Kidney capillary endothelial cell (primary cell): ENCODE data around the gene FBXL7.

Experiments
- DNase-seq: peaks from one replicate; pipeline ENCODE4 v3.0.0-alpha.2; 2018; ENCODE audit warnings: low spot score

The FBXL7 gene

GRCh38 chr5:15499528-15500324 is at the start of gene FBXL7:
Gene FBXL7, plus strand, starts transcription at chr5:15500180.
- DNase-seq: peak; percentile 80

DNA sequence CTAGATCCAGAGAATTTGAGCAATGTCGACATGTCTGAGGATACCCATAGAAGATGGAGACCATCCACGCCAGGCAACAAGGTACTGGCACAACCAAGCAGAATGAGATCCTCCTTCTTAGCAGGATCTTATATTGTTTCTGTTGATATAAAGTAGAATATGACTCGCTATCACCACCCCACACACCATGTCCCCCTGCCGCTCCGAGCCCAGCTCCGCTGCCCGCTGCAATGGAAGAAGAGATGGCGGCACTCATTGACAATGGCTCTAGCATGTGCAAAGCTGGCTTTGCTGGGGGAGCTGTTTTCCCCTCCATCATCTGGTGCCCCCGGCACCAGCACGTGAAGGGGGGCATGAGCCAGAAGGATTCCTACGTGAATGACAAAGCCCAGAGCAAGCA is 49.5 kb upstream of the FBXL7 start:
- no peak for DNase-seq

DNA sequence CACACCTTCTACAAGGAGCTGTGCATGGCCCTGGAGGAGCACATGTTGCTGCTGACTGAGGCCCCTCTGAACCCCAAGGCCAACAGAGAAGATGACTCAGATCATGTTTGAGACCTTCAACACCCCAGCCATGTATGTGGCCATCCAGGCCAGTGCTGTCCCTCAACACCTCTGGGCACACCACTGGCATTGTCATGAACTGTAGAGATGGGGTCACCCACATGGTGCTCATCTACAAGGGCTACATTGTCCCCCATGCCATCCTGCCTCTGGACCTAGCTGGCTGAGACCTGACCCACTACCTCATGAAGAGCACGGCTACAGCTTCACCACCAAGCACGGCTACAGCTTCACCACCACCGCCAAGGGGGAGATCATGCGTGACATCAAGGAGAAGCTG is 49.0 kb upstream of the FBXL7 start:
- no peak for DNase-seq

DNA sequence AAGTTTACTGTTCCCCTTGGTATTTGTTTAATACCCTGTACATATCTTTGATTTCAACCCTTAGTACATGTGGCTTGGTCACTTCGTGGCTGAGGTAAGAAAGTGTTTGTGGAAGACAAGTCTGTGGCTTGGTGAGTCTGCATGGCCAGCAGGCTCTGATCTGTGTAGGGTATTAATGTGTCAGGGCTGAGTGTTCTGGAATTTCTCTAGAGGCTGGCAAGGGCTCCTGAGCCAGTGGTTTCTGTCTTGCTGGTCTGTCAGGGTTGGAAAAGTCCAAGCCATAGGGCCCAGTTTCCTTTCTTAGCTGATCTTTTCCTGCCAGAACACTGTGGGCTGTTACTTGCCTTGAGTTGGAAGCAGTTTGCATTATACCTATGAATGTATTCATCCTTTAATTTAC is 48.0 kb upstream of the FBXL7 start:
- no peak for DNase-seq

DNA sequence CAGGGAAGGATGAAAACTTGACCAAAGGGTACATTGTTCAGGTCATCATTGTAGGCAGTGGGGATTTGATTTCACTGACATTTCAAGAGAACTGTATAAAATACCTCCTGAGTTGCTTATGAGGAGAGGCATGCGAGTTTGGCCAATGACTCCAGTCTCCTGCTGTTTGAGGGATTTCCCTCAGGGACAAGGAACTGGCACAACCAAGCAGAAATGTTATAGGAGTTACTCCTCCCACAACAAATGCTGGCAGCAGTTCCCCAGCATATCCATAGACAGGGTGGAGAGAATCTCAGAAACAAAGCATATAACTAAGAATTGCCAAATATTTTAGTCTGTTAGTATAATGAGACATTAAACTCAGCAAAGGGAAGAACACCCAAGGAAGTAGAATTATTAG is 47.2 kb upstream of the FBXL7 start:
- no peak for DNase-seq

- no peak for DNase-seq
Measured at GRCh38 chr5:15459200-15459599, 40.8 kb upstream of the FBXL7 start.

- DNase-seq: peak; percentile 27
Measured at GRCh38 chr5:15463231-15463980, 36.6 kb upstream of the FBXL7 start.

GRCh38 chr5:15472116-15472515 is 27.9 kb upstream of the FBXL7 start:
- DNase-seq: no peak

GRCh38 chr5:15474143-15474719 is 25.7 kb upstream of the FBXL7 start:
- no peak for DNase-seq

- no peak for DNase-seq
Measured at GRCh38 chr5:15475367-15475766, 24.6 kb upstream of the FBXL7 start.

DNA sequence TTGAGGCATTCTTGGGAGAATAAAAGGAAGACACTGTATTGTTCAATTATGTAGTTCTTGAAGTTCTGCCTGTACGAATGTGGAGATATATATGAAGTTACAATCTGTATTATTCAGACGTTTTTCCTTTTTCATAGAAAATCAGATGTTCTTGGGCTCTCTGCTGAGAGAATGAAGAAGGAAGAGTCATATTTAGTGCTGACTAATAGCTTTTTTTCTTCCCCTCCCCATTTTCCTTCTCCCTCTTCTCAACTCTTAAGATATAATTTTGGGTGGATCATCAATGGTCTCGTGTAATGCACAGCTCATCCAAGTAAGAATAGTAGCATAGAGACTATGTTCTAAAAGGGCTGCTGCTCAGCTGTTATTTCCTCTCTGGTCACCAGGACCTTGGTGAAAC is 23.0 kb upstream of the FBXL7 start:
- no peak for DNase-seq

DNA sequence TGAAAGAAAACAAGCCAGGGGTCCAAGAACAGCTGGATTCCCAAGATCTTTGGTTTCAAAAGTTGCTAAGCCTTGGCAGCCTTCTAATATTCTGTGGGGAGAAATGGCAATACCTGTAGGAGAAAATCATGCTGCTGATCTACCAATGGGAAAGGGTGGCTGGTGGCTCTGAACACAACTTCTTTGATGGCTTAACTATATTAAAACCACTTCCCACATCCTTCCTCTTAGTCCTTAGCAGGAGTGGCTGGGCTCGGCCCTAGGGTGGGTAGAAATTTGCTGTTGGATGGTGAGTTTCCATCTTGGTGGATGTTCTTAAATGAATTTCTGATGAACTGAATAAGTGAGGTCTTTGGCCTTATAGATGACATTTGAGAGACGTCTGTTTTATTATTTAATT is 19.5 kb upstream of the FBXL7 start:
- DNase-seq: no peak

GRCh38 chr5:15483351-15484097 is 16.5 kb upstream of the FBXL7 start:
- DNase-seq: no peak

GRCh38 chr5:15487228-15487627 is 12.8 kb upstream of the FBXL7 start:
- no peak for DNase-seq

- no peak for DNase-seq
Measured at GRCh38 chr5:15489571-15490235, 10.3 kb upstream of the FBXL7 start.

DNA sequence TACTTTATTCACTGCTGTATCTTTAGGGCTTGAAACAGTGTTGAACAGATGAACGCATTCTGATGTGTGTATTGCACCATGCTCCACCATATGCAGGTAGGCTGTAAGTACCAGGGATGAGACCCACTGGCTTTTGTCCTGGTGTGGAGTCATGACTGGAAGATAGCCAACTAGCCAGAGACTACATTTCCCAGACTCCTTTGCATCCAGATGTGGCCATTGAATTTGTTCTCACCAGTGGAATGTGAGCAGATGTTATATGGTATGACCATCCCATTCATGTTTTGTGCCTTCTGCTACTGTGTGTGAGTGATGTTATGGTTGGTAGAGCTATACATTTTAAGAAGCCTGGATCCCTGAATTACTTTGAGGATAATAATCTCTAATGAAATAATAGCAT is 7.4 kb upstream of the FBXL7 start:
- no peak for DNase-seq

- DNase-seq: no peak
Measured at GRCh38 chr5:15493501-15493900, 6.5 kb upstream of the FBXL7 start.

- DNase-seq: no peak
Measured at GRCh38 chr5:15495026-15495425, 5.0 kb upstream of the FBXL7 start.

DNA sequence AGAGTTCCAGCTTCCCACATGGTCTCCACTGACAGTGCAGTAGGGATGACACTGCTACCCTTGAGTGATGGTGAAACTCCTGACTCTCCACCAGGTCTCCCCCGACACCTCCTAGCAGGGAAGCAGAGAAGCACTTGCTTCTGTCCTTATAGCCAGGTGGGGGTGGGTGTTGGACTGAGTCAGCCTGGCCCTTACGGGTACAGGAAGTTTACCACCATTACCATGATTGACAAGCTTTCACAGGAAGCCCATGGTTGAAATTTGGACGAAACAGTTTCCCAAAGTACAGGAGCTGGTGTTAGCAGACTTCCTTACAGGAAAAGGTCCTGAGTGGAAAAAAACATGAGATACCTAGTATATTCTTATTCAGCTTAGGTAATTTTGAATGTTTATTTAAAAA is 3.1 kb upstream of the FBXL7 start:
- DNase-seq: peak; percentile 30

DNA sequence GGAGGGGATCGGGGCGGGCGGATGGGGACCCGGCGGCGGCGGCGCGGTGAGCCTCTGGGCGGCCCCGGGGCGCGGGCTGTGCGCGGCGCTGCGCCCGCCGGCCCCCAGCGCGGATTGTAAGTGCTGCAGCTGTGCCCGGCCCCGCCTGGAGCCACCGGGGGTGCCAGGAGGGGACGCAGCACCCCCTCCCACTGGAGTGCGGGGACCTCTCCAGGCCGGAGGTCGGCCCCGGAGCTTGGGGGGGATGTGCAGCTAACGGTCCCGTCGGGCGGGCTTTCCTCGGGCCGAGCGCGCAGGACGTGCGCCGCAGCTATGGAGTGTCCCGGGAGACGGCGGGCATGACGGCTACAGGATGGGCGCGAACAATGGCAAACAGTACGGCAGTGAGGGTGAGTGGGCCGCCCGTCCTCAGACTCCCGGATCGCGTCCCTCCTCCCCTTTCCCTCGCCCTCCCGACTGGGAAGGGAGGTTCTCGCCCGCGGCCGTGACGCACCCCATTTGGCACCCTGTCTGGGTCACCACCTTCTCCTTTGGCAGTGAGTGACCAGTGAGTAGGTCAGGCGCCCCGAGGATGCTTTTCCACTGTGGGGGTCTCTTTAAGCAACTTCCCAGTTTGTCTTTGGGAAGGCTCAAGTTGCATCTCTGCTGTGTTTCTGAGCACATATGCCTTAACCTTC is 483 bp downstream of the FBXL7 start:
- peak; percentile 65 for DNase-seq

DNA sequence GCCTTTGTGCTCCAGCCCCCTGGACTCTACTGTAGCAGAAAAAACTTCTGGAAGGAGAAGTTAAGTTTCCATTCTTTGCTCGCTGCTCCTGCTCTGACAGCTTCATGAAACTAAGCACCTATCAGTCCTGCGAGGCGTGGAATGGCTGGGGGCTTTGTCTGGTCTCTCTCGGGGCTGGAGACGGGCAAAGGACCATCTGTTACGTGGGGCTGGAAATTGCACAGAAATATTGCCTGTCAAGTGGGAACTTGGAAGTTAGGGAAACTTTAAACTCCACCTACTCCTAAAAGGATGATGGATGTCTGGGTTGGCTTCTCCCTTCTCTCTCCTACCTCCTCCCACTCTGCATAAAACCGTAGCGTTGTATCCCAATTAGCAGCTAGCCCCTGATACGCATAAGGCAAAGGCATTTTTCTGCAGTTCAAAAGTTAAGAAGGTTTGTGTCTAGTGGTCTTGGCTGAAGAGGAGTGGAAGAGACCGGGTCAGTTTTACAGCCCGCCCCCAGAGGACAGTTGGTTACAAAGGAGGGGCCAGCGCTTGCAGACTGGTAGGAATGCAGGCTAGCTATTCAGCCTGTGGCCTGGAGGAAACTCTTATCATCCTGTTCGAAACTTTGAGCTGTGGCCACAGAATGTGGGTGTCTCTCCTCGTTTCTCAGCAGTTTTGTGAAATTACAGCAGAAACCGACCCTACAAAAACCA is 1.3 kb downstream of the FBXL7 start:
- peak; percentile 81 for DNase-seq
